HepG2 (cell line): ENCODE results near the gene TRIM7. TPM values are rescaled to one million over a fixed set of nuclear protein-coding genes. Genes with fewer than 3 reads are reported as not detected.

Source experiments
- AHDC1 ChIP-seq: sonication (generic); formaldehyde crosslinking; IDR thresholded peaks from 2 replicates; pipeline ENCODE4 v1.5.1; 2020; ENCODE audit warnings: mild to moderate bottlenecking, missing genetic modification reagents, borderline replicate concordance
- ATF5 ChIP-seq: sonication (generic); formaldehyde crosslinking; IDR thresholded peaks from 2 replicates; pipeline ENCODE4 v1.4.0; 2020; ENCODE audit warnings: mild to moderate bottlenecking, low read depth, missing genetic modification reagents
- CSRNP1 ChIP-seq: sonication (generic); formaldehyde crosslinking; IDR thresholded peaks from 2 replicates; pipeline ENCODE4 v1.8.1; 2023; ENCODE audit warnings: mild to moderate bottlenecking, missing genetic modification reagents
- ELF4 ChIP-seq: sonication (generic); formaldehyde crosslinking; IDR thresholded peaks from 2 replicates; pipeline ENCODE4 v1.5.0; 2020; ENCODE audit warnings: missing genetic modification reagents, mild to moderate bottlenecking, moderate library complexity, borderline replicate concordance
- FOSL1 ChIP-seq: sonication (generic); formaldehyde crosslinking; IDR thresholded peaks from 2 replicates; pipeline ENCODE4 v1.9.0; 2021; ENCODE audit warnings: missing genetic modification reagents, borderline replicate concordance
- FOXO1 ChIP-seq: sonication (generic); formaldehyde crosslinking; IDR thresholded peaks from 2 replicates; pipeline ENCODE4 v1.4.0; 2020; ENCODE audit warnings: missing genetic modification reagents
- HNRNPLL ChIP-seq: fragments of 200-400 bp; formaldehyde crosslinking; IDR thresholded peaks from 2 replicates; pipeline ENCODE4 v1.6.1; 2017; ENCODE audit warnings: mild to moderate bottlenecking, low read depth, low read length; ENCODE audit not compliant: poor library complexity, severe bottlenecking
- ISL2 ChIP-seq: sonication (generic); formaldehyde crosslinking; IDR thresholded peaks from 2 replicates; pipeline ENCODE4 v1.5.0; 2020; ENCODE audit warnings: missing genetic modification reagents
- KDM5A ChIP-seq: fragments of 200-600 bp; sonication (generic); IDR thresholded peaks from 2 replicates; pipeline ENCODE4 v1.7.0; 2018; ENCODE audit warnings: antibody characterized with exemption, mild to moderate bottlenecking, low read length, borderline replicate concordance
- KLF6 ChIP-seq: IDR thresholded peaks from 2 replicates; pipeline ENCODE4 v1.8.0; 2016; ENCODE audit warnings: missing biosample characterization, missing genetic modification reagents
- NCOA2 ChIP-seq: sonication (generic); formaldehyde crosslinking; IDR thresholded peaks from 2 replicates; pipeline ENCODE4 v1.8.0; 2022; ENCODE audit warnings: inconsistent platforms
- ZNF260 ChIP-seq: sonication (generic); formaldehyde crosslinking; IDR thresholded peaks from 2 replicates; pipeline ENCODE4 v1.4.0; 2020; ENCODE audit warnings: missing genetic modification reagents, low read depth, mild to moderate bottlenecking, borderline replicate concordance
- ZNF292 ChIP-seq: sonication (generic); formaldehyde crosslinking; IDR thresholded peaks from 2 replicates; pipeline ENCODE4 v1.8.1; 2022; ENCODE audit warnings: mild to moderate bottlenecking, low read depth, missing genetic modification reagents, borderline replicate concordance
- ZNF441 ChIP-seq: sonication (generic); formaldehyde crosslinking; IDR thresholded peaks from 2 replicates; pipeline ENCODE4 v1.7.0; 2021; ENCODE audit warnings: missing genetic modification reagents, borderline replicate concordance
- ZNF530 ChIP-seq: sonication (generic); formaldehyde crosslinking; IDR thresholded peaks from 2 replicates; pipeline ENCODE4 v1.5.0; 2020; ENCODE audit warnings: low read depth, mild to moderate bottlenecking, missing genetic modification reagents
- polyA plus RNA-seq, 8 experiments: library from polyadenylated mRNA; depleted of rRNA in 3 of 8; stranded (reverse) in 7 of 8; unstranded in 1 of 8; fragments of >200 nt; fragmentation: Illumina TruSeq in 4 of 8; extraction: Trizol in 4 of 8; gene quantifications; 2 replicates each; pipeline versions ENCODE4 v1.2.1 to v1.2.3, GENCODE V29; 2011 to 2016; ENCODE audit warnings: low read depth in 4 of 8, missing spikeins in 1 of 8, mixed read lengths in 1 of 8; ENCODE audit not compliant: insufficient read depth in 1 of 8
- total RNA-seq, 5 experiments: library from RNA; depleted of rRNA; stranded (reverse); fragments of >200 nt; fragmentation: Illumina TruSeq; extraction: Trizol; gene quantifications; 2 replicates each; pipeline ENCODE4 v1.2.3, GENCODE V29; 2016; ENCODE audit warnings: low read depth in 1 of 5
- TF ChIP-seq, protein P1 (sequence below): sonication (generic); formaldehyde crosslinking; IDR thresholded peaks from 2 replicates; pipeline ENCODE4 v1.4.0; 2020; ENCODE audit warnings: mild to moderate bottlenecking, missing genetic modification reagents

Gene TRIM7
- total and polyA plus RNA-seq, 2 of the 13 experiments (the other 11 are each of a cell fraction or from before 2014, with no cell fraction given), result 0.13 TPM; not detected in 1

GRCh38 chr5:181204826-181205760 lies at the start of gene TRIM7 (continued):
- TF ChIP-seq ISL2 (CRISPR knock-in tag) (no peak), ZNF441 (no peak), FOSL1 (CRISPR knock-in tag) (no peak), KLF6 (CRISPR knock-in tag) (no peak), CSRNP1 (CRISPR knock-in tag) (0 out of 2 replicates have a peak, but pooled peaks have one; percentile 49), NCOA2 (CRISPR knock-in tag) (no peak), ELF4 (CRISPR knock-in tag) (no peak), AHDC1 (no peak), ZNF260 (no peak), HNRNPLL (peak; percentile 50), ZNF530 (CRISPR knock-in tag) (no peak), ATF5 (CRISPR knock-in tag) (no peak), KDM5A (no peak), ZNF292 (no peak), FOXO1 (CRISPR knock-in tag) (no peak)
- TF ChIP-seq, protein P1, sequence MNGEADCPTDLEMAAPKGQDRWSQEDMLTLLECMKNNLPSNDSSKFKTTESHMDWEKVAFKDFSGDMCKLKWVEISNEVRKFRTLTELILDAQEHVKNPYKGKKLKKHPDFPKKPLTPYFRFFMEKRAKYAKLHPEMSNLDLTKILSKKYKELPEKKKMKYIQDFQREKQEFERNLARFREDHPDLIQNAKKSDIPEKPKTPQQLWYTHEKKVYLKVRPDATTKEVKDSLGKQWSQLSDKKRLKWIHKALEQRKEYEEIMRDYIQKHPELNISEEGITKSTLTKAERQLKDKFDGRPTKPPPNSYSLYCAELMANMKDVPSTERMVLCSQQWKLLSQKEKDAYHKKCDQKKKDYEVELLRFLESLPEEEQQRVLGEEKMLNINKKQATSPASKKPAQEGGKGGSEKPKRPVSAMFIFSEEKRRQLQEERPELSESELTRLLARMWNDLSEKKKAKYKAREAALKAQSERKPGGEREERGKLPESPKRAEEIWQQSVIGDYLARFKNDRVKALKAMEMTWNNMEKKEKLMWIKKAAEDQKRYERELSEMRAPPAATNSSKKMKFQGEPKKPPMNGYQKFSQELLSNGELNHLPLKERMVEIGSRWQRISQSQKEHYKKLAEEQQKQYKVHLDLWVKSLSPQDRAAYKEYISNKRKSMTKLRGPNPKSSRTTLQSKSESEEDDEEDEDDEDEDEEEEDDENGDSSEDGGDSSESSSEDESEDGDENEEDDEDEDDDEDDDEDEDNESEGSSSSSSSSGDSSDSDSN (CRISPR knock-in tag), result peak; percentile 45; the same call in 1 of the 2 replicates
